ENCODE data around the gene IL20RA. TPM values are rescaled to one million over a fixed set of nuclear protein-coding genes. Genes with fewer than 3 reads are reported as not detected.

The IL20RA gene
- total and polyA plus RNA-seq, 2 of the 13 experiments (the other 11 are each of a cell fraction or from before 2014, with no cell fraction given): not detected

DNA sequence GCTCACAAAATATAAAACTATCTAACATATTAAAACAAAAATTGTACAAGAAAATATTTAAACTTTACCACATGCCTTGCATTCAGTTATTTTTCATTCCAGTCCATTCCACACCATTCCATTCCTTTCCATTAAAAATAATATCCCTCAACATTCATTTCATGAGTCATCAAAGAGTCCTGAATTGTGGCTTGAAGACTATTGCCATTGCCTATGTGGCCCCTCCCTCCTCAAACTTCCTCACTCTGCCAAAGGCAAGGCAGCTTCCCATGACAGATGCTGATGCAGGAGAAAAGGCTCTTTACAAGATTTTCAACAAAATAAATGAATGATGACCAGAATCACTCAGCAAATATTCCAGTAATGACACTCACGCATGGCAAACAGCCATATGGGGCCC is 31.7 kb downstream of the IL20RA start:
- POLR2A ChIA-PET: no interaction called here
- intact Hi-C loops (cut with micrococcal nuclease; ENCODE audit: unreplicated experiment): loop anchor here (5.0 kb wide), 1 partner anchor 166 kb away; no protein-coding TSS in a partner anchor
- FAIRE-seq: no peak

More for the DNA sequence above, 31.7 kb downstream of the IL20RA start:
- no peaks in the 10 kb centered on the region for H3K9me3 ChIP-seq (ENCODE audit: low read length)
- ATAC-seq (no peak), DNase-seq (ENCODE audit: low spot score) (no peak)
- peaks cover 0 to 12% of the 10 kb centered on the region in 2 experiments; a peak in 2 of 5 replicates for H3K27me3 ChIP-seq (ENCODE audit: control insufficient read depth in 1 of 2, insufficient read depth in 2 of 2, low read length in 2 of 2)
- no peak overlapping the region for H3K9ac ChIP-seq (ENCODE audit: insufficient read depth, low read depth, low read length)
- no peaks in the 10 kb centered on the region for H4K20me1 ChIP-seq (ENCODE audit: insufficient read depth, low read length)
- no peaks in the 10 kb centered on the region for H3K4me1 ChIP-seq (ENCODE audit: insufficient read depth, low read length)
- no peak overlapping the region for H3K4me2 ChIP-seq (ENCODE audit: low read depth, low read length)
- H2AFZ ChIP-seq (ENCODE audit: low read length): no peak overlapping the region
- H3K4me3 ChIP-seq (replicated peaks in 1 of 3; ENCODE audit: insufficient read depth in 1 of 3, low read depth in 2 of 3, low read length in 3 of 3): no peak overlapping the region
- no TSS peak for BruUV-seq (replicated peaks)
- TF ChIP-seq ZNF850 (CRISPR knock-in tag; conservative IDR thresholded peaks at IDR 0.05) (no peak), MED13 (CRISPR knock-in tag; IDR thresholded peaks at IDR 0.05) (no peak), SOX13 (IDR thresholded peaks at IDR 0.05) (no peak), SOX13 (CRISPR knock-in tag; conservative IDR thresholded peaks at IDR 0.05 in 1 of 2, IDR thresholded peaks at IDR 0.05 in 1 of 2) (no peak), ZBTB33 (CRISPR knock-in tag; IDR thresholded peaks at IDR 0.05) (no peak), ZBTB7B (CRISPR knock-in tag; IDR thresholded peaks at IDR 0.05) (no peak), HOXD1 (CRISPR knock-in tag; IDR thresholded peaks at IDR 0.05) (no peak), TMF1 (CRISPR knock-in tag; IDR thresholded peaks at IDR 0.05; ENCODE audit: low read depth) (no peak), ZNF816 (CRISPR knock-in tag; IDR thresholded peaks at IDR 0.05; ENCODE audit: borderline replicate concordance) (no peak)
- TF ChIP-seq, protein P1, sequence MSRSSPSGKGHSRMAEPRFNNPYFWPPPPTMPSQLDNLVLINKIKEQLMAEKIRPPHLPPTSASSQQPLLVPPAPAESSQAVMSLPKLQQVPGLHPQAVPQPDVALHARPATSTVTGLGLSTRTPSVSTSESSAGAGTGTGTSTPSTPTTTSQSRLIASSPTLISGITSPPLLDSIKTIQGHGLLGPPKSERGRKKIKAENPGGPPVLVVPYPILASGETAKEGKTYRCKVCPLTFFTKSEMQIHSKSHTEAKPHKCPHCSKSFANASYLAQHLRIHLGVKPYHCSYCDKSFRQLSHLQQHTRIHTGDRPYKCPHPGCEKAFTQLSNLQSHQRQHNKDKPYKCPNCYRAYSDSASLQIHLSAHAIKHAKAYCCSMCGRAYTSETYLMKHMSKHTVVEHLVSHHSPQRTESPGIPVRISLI (CRISPR knock-in tag; IDR thresholded peaks at IDR 0.05; ENCODE audit: borderline replicate concordance): no peak
- in situ Hi-C loops (cut with HindIII; ENCODE audit: extremely low pct_ligation_motif_present, low pct_unique_long_range_greater_than_20kb): no loop called here
- H3K27ac ChIP-seq (ENCODE audit: extremely low read length, insufficient read depth, low read length): no peak overlapping the region
- 0% methylated on average over 1 of the region's 1 CpG for WGBS (ENCODE audit: low lambda C conversion rate)
- CTCF ChIA-PET (ENCODE audit: low intra/inter-chr PET ratio, low total read pairs): interaction anchor here (0.7 kb wide), 1 partner anchor 45 kb away, joined by 3 read pairs; no protein-coding TSS in a partner anchor
- no peaks in the 10 kb centered on the region for H3K36me3 ChIP-seq (replicated peaks in 1 of 2; ENCODE audit: control insufficient read depth in 1 of 2, insufficient read depth in 2 of 2, low read length in 2 of 2)
- H3K79me2 ChIP-seq (ENCODE audit: insufficient read depth, low read length): no peaks in the 10 kb centered on the region
